GM15510 (cell line): ENCODE measurements around the gene PTER.
A peak's percentile ranks its signal among the peaks of the same experiment; 100 is the strongest.

ENCODE experiments used
- POLR2A ChIP-seq: IDR thresholded peaks from 3 replicates; pipeline ENCODE4 v1.6.1; 2011; ENCODE audit warnings: borderline replicate concordance; ENCODE audit not compliant: insufficient read length; ENCODE audit errors: extremely low read depth

The PTER gene

DNA sequence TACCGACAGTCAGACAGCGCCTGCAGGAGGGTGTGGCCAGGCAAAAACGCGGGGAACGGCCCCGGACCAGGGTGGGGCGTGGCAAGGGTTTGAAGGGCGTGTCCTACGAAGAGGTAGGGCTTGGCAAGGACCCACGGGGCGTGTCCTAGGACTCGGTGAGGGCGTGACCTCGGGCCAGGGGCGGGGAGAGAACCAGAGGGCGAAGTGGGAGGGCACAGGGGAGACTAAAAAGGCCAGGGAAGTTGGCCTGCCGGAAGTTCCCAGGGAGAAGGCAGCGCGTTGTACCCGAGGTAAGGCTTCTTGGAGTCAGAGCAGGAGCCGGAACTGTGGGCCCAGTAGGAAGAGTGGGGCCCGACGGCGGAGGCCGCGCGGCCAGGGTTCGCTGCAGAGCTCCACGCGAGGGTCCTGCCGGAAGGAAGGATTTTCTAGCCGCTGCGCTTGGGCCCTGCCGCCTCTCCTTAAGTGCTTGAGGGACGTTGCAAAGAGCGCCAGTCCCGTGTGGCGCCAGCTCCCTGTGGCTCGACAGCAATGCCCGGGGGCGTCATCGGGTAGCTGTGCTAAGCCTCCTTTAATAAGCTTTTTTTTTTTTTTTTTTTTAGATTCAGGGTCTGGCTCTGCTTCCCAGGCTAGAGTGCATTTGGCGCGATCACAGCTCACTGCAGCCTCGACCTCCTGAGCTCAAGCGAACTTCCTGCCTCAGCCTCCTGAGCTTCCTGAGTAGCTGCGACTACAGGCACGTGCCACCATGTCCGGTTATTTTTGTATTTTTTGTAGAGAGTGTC lies at the start of gene PTER:
Gene PTER, plus strand, starts transcription at position 253 of the 782 bp plus-strand sequence. CDS start 47,375 bp downstream, outside the sequence.
- peak; percentile 70 for TF ChIP-seq POLR2A

- no peak for TF ChIP-seq POLR2A
These were observed 44.2 kb upstream of the PTER start for GRCh38 chr10:16392531-16393069.

GRCh38 chr10:16393271-16393858 lies 43.4 kb upstream of the PTER start:
- no peak for TF ChIP-seq POLR2A

- TF ChIP-seq POLR2A = no peak
These were observed 35.4 kb upstream of the PTER start for GRCh38 chr10:16401416-16401815.

DNA sequence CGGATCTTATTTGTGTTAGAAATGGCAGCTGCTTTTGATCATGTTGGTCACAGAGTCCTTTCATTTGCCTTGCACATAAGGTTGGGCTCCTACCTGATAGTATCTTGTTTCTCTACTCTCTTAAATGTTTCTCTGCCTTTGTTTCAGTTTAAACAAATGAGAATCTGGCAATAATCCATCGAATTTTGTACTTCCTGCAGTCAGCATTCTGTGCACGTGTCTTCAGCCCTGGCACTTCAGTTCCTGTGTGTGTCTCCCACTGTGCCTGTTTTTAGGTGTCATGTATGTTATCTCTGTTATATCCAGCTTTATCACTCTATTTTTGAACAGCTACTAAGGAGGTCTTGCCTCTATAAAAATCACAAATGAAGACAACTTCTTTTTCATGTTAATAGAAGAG lies 28.4 kb upstream of the PTER start:
- no peak for TF ChIP-seq POLR2A

- no peak for TF ChIP-seq POLR2A
These were observed 19.5 kb upstream of the PTER start for GRCh38 chr10:16417341-16417740.

DNA sequence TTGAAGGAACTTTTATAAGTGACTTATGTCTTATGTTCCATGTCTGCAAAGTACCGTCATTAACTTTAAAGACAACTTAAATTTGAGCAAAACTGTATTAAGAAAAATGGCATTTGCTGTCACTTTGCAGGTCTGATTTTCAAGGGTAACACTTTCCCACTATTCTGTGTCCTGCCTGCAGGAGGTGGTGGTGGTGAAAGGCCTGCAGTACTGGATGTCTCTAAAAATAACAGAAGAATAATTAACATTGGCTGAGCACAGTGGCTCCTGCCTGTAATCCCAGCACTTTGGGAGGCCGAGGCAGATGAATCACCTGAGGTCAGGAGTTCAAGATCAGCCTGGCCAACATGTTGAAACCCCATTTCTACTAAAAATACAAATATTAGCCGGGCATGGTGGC lies 13.2 kb upstream of the PTER start:
- no peak for TF ChIP-seq POLR2A

- no peak for TF ChIP-seq POLR2A
These were observed 11.4 kb upstream of the PTER start for GRCh38 chr10:16425449-16425848.

GRCh38 chr10:16429539-16429938 lies 7.3 kb upstream of the PTER start:
- TF ChIP-seq POLR2A = no peak

- no peak for TF ChIP-seq POLR2A
These were observed 448 bp upstream of the PTER start for GRCh38 chr10:16436367-16436757.

DNA sequence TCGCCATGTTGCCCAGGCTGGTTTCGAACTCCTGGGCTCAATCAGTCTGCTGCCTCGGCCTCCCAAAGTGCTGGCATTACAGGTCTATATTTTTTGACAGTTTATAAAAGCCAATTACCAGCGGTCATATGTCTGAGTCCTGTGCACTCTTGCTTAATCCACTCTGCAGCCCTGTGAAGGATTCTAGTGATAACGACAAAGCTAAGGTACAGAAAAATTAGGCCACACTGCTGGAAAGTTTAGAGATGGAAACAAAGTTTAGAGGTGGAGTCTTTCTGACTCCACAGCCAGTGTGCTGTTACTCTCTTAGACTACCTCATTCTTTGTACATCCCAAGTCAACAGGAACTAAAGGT lies 707 bp downstream of the PTER start:
- no peak for TF ChIP-seq POLR2A

DNA sequence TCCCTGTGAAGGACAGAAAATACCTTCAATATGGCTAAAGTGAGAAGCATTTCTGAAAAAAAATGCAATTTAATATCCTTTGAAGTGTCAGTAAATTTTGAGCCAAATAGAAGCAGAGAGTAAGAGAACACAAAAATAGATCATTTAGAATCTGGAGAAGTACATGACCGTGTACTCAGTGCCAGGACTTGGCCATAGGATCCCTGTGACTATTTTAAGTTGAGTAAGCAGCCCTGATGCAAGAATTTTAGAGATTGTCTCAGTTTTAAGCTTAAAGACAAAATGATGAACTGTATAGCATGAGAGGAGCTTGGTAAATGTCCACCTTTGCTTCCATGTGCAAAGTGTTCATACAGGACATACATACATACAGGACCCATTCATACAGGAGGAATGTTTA lies 2.5 kb downstream of the PTER start:
- TF ChIP-seq POLR2A = no peak

DNA sequence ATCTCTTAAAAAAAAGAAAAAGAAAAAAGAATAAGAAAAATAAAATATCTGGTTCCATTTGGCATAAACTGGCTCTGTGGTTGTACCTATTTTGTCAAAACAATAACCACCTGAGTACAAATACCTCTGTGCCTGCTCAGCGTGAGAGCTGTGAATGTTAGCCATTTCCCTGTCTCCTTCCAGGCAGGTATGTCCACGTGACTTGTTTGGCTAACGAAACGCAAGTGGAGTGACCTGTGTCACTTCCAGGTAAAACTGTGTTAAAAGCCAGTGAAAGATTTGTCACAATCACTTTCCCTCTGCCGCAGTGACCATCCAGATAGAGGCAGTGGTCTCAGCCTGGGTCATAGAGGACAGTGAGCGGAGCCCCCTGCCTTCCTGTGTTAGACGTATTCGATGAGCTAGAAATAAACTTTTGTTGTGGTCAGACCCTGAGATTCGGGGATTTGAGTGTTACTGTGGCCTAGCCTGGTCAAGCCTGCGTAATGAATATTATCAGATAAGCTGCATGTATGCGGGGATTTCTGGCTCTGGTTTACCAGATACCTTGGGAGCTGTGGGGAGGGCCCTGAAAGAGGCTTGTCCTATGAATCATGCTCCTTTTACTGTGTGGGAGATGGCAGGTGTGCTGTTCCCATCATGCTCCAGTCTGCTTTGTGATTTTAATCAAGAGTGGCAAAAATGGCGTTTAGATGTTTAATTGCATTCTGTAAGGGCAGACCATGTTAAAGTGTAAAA lies 3.8 kb downstream of the PTER start:
- TF ChIP-seq POLR2A = no peak

- TF ChIP-seq POLR2A = no peak
These were observed 4.5 kb downstream of the PTER start for GRCh38 chr10:16441173-16441840.

DNA sequence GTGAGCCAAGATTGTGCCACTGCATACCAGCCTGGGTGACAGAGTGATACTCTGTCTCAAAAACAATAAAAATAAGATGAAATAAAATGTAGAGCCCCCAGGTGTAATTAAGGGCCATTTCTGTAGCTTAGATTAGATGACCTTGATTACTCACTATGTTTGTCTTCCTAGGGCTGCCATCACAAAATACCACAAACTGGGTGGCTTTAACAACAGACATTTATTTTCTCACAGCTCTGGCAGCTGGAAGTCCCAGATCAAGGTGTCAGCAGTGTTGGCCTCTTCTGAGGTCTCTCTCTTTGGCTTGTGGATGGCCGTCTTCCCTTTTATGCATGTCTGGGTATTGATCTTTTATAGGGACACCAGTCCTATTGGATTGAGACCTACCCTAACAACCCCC lies 6.1 kb downstream of the PTER start:
- TF ChIP-seq POLR2A = no peak
